Aorta (tissue), 5 donors: ENCODE data around the gene CCL5. TPM values are rescaled to one million over a fixed set of nuclear protein-coding genes. Genes with fewer than 3 reads are reported as not detected.
"Not testable (repeated sequence)": the region's sequence is repeated elsewhere in the genome, so short reads cannot be mapped to it uniquely, and the experiment has no call there.

Experiments used
- ATAC-seq: fragments of 200-7000 bp; cut with Tn5 transposase; one replicate; pipeline ENCODE4 v1.9.1; 2022; ENCODE audit warnings: moderate library complexity; ENCODE audit not compliant: low FRiP score
- DNase-seq, 2 donors: peaks; one replicate each; pipeline ENCODE4 v3.0.0-alpha.2; 2020
- H3K27ac ChIP-seq, 2 donors: one replicate each; pipeline ENCODE4 v1.5.1; 2013; ENCODE audit warnings: low read length in 2 of 2, mild to moderate bottlenecking in 2 of 2, moderate library complexity in 2 of 2, control low read depth in 1 of 2, inconsistent platforms in 1 of 2, low read depth in 1 of 2
- H3K27me3 ChIP-seq, 2 donors: one replicate each; pipeline ENCODE4 v1.6.1; 2013; ENCODE audit warnings: control low read depth in 1 of 2, low read length in 1 of 2, mild to moderate bottlenecking in 1 of 2, moderate library complexity in 1 of 2; ENCODE audit not compliant: insufficient read depth in 2 of 2, control insufficient read depth in 1 of 2
- H3K36me3 ChIP-seq, 2 donors: one replicate each; pipeline ENCODE4 v1.6.1; 2013; ENCODE audit warnings: control low read depth in 1 of 2, low read length in 1 of 2, mild to moderate bottlenecking in 1 of 2; ENCODE audit not compliant: insufficient read depth in 2 of 2, control insufficient read depth in 1 of 2
- H3K4me1 ChIP-seq, 2 donors: one replicate each; pipeline ENCODE4 v1.6.1; 2013; ENCODE audit warnings: low read length in 2 of 2, control low read depth in 1 of 2, mild to moderate bottlenecking in 1 of 2, moderate library complexity in 1 of 2; ENCODE audit not compliant: insufficient read depth in 2 of 2, control insufficient read depth in 1 of 2
- H3K4me3 ChIP-seq, 2 donors: one replicate each; pipeline ENCODE4 v1.5.1; 2013; ENCODE audit warnings: low read length in 2 of 2, control low read depth in 1 of 2, mild to moderate bottlenecking in 1 of 2
- H3K9me3 ChIP-seq: one replicate; pipeline ENCODE4 v1.6.1; 2013; ENCODE audit warnings: mild to moderate bottlenecking, low read length; ENCODE audit not compliant: control insufficient read depth
- WGBS, 2 donors: extraction: QIAGEN DNeasy Blood & Tissue Kit; methylation state at CpG; one replicate each; pipeline ENCODE4 v1.1.7; 2013; 5-methylcytosine and 5-hydroxymethylcytosine counted together
- intact Hi-C, 2 donors: fragments of 100-400 bp; cut with DNase I; formaldehyde crosslinking; loops; one replicate each; pipeline versions ENCODE4 v1.14.2 to v1.15.0; 2022
- polyA plus RNA-seq, 2 donors: library from polyadenylated mRNA; stranded (reverse); fragments of 200-250 nt; gene quantifications; one replicate each; pipeline ENCODE4 v1.2.3, GENCODE V29; 2013
- total RNA-seq, 2 donors: library from RNA; stranded (reverse); fragmentation: NEBNext Ultra II Directional; extraction: Animal tissue kit (Norgen Biotek cat#: 25700); gene quantifications; one replicate each; pipeline ENCODE4 v1.2.1, GENCODE V29; 2021
- donor health status: healthy with polysubstance abuse.
- donor health status: Bipolar disorder and iron deficiency.
- donor health status: DM: no; HTN: no; CAD: no.
- donor health status: DM: no; HTN: no; CAD: no.
- donor health status: DM: yes; HTN: yes; CAD: no.

Gene CCL5
- total and polyA plus RNA-seq, 4 donors, result 1.5 to 9.4 (median 7.1) TPM

GRCh38 chr17:35901631-35902175, 21.5 kb upstream of the CCL5 start:
- no peak for DNase-seq
- H3K36me3 ChIP-seq, result no peaks in the 10 kb centered on the region
- no peaks in the 10 kb centered on the region for H3K4me1 ChIP-seq
- no peaks in the 10 kb centered on the region for H3K27me3 ChIP-seq
- 62 to 70% methylated on average over 9 of the region's 9 CpGs for WGBS, 2 donors
- no peak for ATAC-seq
- no peaks in the 10 kb centered on the region for H3K9me3 ChIP-seq
- H3K4me3 ChIP-seq, result no peak overlapping the region
- intact Hi-C loops, result no loop called here
- H3K27ac ChIP-seq, result no peak overlapping the region

GRCh38 chr17:35900708-35901480, 20.7 kb upstream of the CCL5 start:
- Histone ChIP-seq H3K27me3 (no peaks in the 10 kb centered on the region), H3K36me3 (no peaks in the 10 kb centered on the region), H3K27ac (no peak overlapping the region), H3K9me3 (no peaks in the 10 kb centered on the region), H3K4me1 (no peaks in the 10 kb centered on the region), H3K4me3 (no peak overlapping the region)
- intact Hi-C loops, result no loop called here
- DNase-seq (no peak), ATAC-seq (no peak)
- WGBS, 2 donors, result 24 to 35% methylated on average over 11 of the region's 11 CpGs

GRCh38 chr17:35900280-35900679, 20.1 kb upstream of the CCL5 start:
- Histone ChIP-seq H3K4me1 (no peaks in the 10 kb centered on the region), H3K4me3 (no peak overlapping the region), H3K27ac (no peak overlapping the region), H3K9me3 (no peaks in the 10 kb centered on the region), H3K27me3 (no peaks in the 10 kb centered on the region), H3K36me3 (no peaks in the 10 kb centered on the region)
- ATAC-seq (no peak), DNase-seq (no peak)
- WGBS, 2 donors, result 68 to 70% methylated on average over 5 of the region's 5 CpGs
- intact Hi-C loops, result no loop called here

- WGBS, 2 donors, result 62 to 64% methylated on average over 6 of the region's 6 CpGs
- no peak for DNase-seq
- no peak for ATAC-seq
Observed at GRCh38 chr17:35898283-35899070, 18.3 kb upstream of the CCL5 start.

GRCh38 chr17:35897772-35898171, 17.6 kb upstream of the CCL5 start:
- DNase-seq, H3K4me3 ChIP-seq, H3K27me3 ChIP-seq, H3K4me1 ChIP-seq, H3K36me3 ChIP-seq, ATAC-seq, H3K27ac ChIP-seq, intact Hi-C loops, H3K9me3 ChIP-seq: not testable (repeated sequence)
- 95 to 97% methylated on average over 7 of the region's 7 CpGs for WGBS, 2 donors

More at GRCh38 chr17:35898283-35899070, 18.3 kb upstream of the CCL5 start:
- Histone ChIP-seq H3K27ac (no peak overlapping the region), H3K4me3 (no peak overlapping the region), H3K4me1 (no peaks in the 10 kb centered on the region), H3K36me3 (no peaks in the 10 kb centered on the region), H3K9me3 (no peaks in the 10 kb centered on the region), H3K27me3 (no peaks in the 10 kb centered on the region)
- intact Hi-C loops, result no loop called here

- ATAC-seq (no peak), DNase-seq (no peak)
- intact Hi-C loops, result no loop called here
- 73 to 76% methylated on average over 14 of the region's 14 CpGs for WGBS, 2 donors
- H3K4me1 ChIP-seq, result no peaks in the 10 kb centered on the region
- H3K9me3 ChIP-seq, result no peaks in the 10 kb centered on the region
- no peak overlapping the region for H3K27ac ChIP-seq
- no peaks in the 10 kb centered on the region for H3K36me3 ChIP-seq
- no peak overlapping the region for H3K4me3 ChIP-seq
- H3K27me3 ChIP-seq, result no peaks in the 10 kb centered on the region
Observed at GRCh38 chr17:35895636-35896587, 15.8 kb upstream of the CCL5 start.

- no peaks in the 10 kb centered on the region for H3K36me3 ChIP-seq
- no peak for ATAC-seq
- no peaks in the 10 kb centered on the region for H3K9me3 ChIP-seq
- H3K4me1 ChIP-seq, result peaks cover 0 to 4% of the 10 kb centered on the region in 2 donors
- no peak overlapping the region for H3K27ac ChIP-seq
- no peaks in the 10 kb centered on the region for H3K27me3 ChIP-seq
- WGBS, 2 donors, result 87 to 88% methylated on average over 7 of the region's 7 CpGs
- no peak overlapping the region for H3K4me3 ChIP-seq
- intact Hi-C loops, result no loop called here
- no peak for DNase-seq
Observed at GRCh38 chr17:35894206-35894605, 14.0 kb upstream of the CCL5 start.

- intact Hi-C loops, result no loop called here
- peaks cover 0 to 4% of the 10 kb centered on the region in 2 donors for H3K4me1 ChIP-seq
- no peak for ATAC-seq
- H3K27ac ChIP-seq, result no peak overlapping the region
- no peaks in the 10 kb centered on the region for H3K27me3 ChIP-seq
- WGBS, 2 donors, result 85 to 96% methylated on average over 4 of the region's 4 CpGs
- H3K9me3 ChIP-seq, result no peaks in the 10 kb centered on the region
- DNase-seq, result no peak
- H3K36me3 ChIP-seq, result no peaks in the 10 kb centered on the region
- no peak overlapping the region for H3K4me3 ChIP-seq
Observed at GRCh38 chr17:35893751-35894150, 13.6 kb upstream of the CCL5 start.
